ENCODE measurements around the gene INCA1.
"Not testable (repeated sequence)": the region's sequence is repeated elsewhere in the genome, so short reads cannot be mapped to it uniquely, and the experiment has no call there.

Gene INCA1

DNA sequence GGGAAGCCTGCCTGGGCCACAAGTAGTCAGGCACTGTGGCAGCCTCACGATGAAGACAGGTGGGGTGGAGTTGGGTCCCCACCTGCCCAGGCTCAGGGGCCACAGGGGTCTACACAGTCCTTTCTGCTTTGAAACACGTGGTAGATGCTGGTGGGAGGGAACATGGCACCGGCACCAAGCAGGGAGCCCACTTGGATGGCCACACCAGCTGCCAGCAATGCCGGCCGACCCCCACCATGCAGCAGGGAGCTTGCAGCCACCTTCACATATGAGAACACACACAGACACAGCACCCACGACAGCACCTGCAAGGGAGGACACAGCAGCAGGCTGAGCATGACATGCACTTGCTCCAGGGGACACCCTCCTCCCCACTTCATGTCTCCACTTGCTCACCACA is 35.5 kb upstream of the INCA1 start:
- H4K20me1 ChIP-seq (ENCODE audit: insufficient read depth, low read length), result no peaks in the 10 kb centered on the region

DNA sequence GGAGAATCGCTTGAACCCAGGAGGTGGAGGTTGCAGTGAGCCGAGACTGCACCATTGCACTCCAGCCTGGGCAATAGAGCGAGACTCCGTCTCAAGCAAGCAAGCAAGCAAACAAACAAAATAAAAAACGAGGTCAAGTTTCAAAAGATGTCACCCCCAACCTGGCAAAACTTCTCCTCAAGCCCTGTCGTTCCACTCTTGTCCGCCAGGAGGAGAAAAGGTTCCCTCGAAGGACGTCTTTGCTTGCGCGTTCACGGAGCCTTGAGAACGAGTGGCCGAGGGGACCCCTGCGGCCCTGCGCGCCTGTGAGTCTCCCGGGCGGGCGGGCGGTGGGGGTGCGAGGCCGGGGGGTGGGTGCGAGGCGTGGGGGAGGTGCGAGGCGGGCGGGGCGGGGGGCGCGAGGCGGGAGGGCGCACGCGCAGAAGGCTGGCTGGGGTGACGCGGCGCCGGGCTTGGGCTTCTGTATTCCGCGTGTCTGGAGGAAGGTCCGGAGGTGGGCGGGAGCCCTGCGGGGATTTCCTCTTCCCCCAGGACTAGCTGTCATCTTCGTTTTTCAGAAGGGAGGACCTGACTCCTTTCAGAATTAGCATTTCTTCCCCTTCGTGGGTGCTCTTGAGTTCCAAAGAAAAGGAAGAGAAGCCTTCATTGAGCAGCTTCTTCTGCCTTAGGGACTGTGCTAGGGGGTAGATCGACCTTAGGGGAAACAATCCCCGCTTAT is 34.2 kb upstream of the INCA1 start:
- no peaks in the 10 kb centered on the region for H3K79me2 ChIP-seq (ENCODE audit: insufficient read depth, low read length)
- no peaks in the 10 kb centered on the region for H3K9me3 ChIP-seq (ENCODE audit: low read length)
- peak overlapping the region; percentile 49 for H3K9ac ChIP-seq (ENCODE audit: low read length)
- no peaks in the 10 kb centered on the region for H3F3A ChIP-seq (ENCODE audit: insufficient read depth, low read length)
- no peaks in the 10 kb centered on the region for H3K9me2 ChIP-seq (ENCODE audit: low read depth, low read length)
- no peak overlapping the region for H3K27ac ChIP-seq (ENCODE audit: low read depth, low read length, poor library complexity, severe bottlenecking)
- no peaks in the 10 kb centered on the region for H3K36me3 ChIP-seq (ENCODE audit: insufficient read depth, low read length)
- H2AFZ ChIP-seq (ENCODE audit: low read length), result no peak overlapping the region; the same call in 1 of the 2 replicates
- peak overlapping the region; percentile 50 for H3K4me3 ChIP-seq (ENCODE audit: low read depth, low read length, poor library complexity, severe bottlenecking)
- no peak for TF ChIP-seq EZH2 (IDR thresholded peaks at IDR 0.05; ENCODE audit: borderline replicate concordance, low read length)
- TF ChIP-seq, protein P1, sequence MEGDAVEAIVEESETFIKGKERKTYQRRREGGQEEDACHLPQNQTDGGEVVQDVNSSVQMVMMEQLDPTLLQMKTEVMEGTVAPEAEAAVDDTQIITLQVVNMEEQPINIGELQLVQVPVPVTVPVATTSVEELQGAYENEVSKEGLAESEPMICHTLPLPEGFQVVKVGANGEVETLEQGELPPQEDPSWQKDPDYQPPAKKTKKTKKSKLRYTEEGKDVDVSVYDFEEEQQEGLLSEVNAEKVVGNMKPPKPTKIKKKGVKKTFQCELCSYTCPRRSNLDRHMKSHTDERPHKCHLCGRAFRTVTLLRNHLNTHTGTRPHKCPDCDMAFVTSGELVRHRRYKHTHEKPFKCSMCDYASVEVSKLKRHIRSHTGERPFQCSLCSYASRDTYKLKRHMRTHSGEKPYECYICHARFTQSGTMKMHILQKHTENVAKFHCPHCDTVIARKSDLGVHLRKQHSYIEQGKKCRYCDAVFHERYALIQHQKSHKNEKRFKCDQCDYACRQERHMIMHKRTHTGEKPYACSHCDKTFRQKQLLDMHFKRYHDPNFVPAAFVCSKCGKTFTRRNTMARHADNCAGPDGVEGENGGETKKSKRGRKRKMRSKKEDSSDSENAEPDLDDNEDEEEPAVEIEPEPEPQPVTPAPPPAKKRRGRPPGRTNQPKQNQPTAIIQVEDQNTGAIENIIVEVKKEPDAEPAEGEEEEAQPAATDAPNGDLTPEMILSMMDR (IDR thresholded peaks at IDR 0.05; ENCODE audit: low read length), result peak; percentile 66
- H4K20me1 ChIP-seq (ENCODE audit: insufficient read depth, low read length), result no peaks in the 10 kb centered on the region
- H3K27me3 ChIP-seq (ENCODE audit: insufficient read depth, low read length), result no peaks in the 10 kb centered on the region
- peak overlapping the region; percentile 68 for H3K4me2 ChIP-seq (ENCODE audit: low read length)
- H3K4me1 ChIP-seq (ENCODE audit: insufficient read depth, low read length, severe bottlenecking), result peaks cover 25% of the 10 kb centered on the region

More for the DNA sequence above, 35.5 kb upstream of the INCA1 start:
- Histone ChIP-seq H3K27me3 (ENCODE audit: insufficient read depth, low read length) (no peaks in the 10 kb centered on the region), H3K79me2 (ENCODE audit: insufficient read depth, low read length) (no peaks in the 10 kb centered on the region), H3K4me2 (ENCODE audit: low read length) (no peak overlapping the region), H3F3A (ENCODE audit: insufficient read depth, low read length) (no peaks in the 10 kb centered on the region), H3K4me3 (ENCODE audit: low read depth, low read length, poor library complexity, severe bottlenecking) (no peak overlapping the region), H3K9ac (ENCODE audit: low read length) (no peak overlapping the region), H3K4me1 (ENCODE audit: insufficient read depth, low read length, severe bottlenecking) (peaks cover 25% of the 10 kb centered on the region), H3K36me3 (ENCODE audit: insufficient read depth, low read length) (no peaks in the 10 kb centered on the region), H3K9me2 (ENCODE audit: low read depth, low read length) (no peaks in the 10 kb centered on the region), H2AFZ (ENCODE audit: low read length) (no peak overlapping the region), H3K27ac (ENCODE audit: low read depth, low read length, poor library complexity, severe bottlenecking) (no peak overlapping the region), H3K9me3 (ENCODE audit: low read length) (no peaks in the 10 kb centered on the region)
- TF ChIP-seq, protein P1 (IDR thresholded peaks at IDR 0.05; ENCODE audit: low read length), result no peak
- no peak for TF ChIP-seq EZH2 (IDR thresholded peaks at IDR 0.05; ENCODE audit: borderline replicate concordance, low read length)

DNA sequence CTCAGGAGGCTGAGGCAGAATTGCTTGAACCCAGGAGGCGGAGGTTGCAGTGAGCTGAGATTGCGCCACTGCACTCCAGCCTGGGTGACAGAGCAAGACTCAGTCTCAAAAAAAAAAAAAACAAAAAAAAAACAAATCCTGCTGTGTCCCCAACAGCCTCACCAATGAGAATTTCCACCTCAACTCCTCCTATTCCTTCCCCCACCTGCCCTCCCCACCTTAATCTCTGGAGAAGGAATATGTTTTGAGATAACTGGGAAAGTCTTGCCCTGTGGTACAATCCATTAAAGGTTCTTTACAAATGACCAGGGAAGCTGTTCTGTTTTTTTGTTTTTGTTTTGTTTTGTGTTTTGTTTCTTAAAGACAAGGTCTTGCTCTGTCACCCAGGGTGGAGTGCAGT is 32.8 kb upstream of the INCA1 start:
- H3K4me2 ChIP-seq (ENCODE audit: low read length); H3K9me3 ChIP-seq (ENCODE audit: low read length); H4K20me1 ChIP-seq (ENCODE audit: insufficient read depth, low read length); H3K27me3 ChIP-seq (ENCODE audit: insufficient read depth, low read length); H3K9ac ChIP-seq (ENCODE audit: low read length); H3K79me2 ChIP-seq (ENCODE audit: insufficient read depth, low read length); H3K4me3 ChIP-seq (ENCODE audit: low read depth, low read length, poor library complexity, severe bottlenecking); H3K9me2 ChIP-seq (ENCODE audit: low read depth, low read length); H3K36me3 ChIP-seq (ENCODE audit: insufficient read depth, low read length); H3K27ac ChIP-seq (ENCODE audit: low read depth, low read length, poor library complexity, severe bottlenecking); H3F3A ChIP-seq (ENCODE audit: insufficient read depth, low read length); H2AFZ ChIP-seq (ENCODE audit: low read length): not testable (repeated sequence)
- peaks cover 22% of the 10 kb centered on the region for H3K4me1 ChIP-seq (ENCODE audit: insufficient read depth, low read length, severe bottlenecking)

DNA sequence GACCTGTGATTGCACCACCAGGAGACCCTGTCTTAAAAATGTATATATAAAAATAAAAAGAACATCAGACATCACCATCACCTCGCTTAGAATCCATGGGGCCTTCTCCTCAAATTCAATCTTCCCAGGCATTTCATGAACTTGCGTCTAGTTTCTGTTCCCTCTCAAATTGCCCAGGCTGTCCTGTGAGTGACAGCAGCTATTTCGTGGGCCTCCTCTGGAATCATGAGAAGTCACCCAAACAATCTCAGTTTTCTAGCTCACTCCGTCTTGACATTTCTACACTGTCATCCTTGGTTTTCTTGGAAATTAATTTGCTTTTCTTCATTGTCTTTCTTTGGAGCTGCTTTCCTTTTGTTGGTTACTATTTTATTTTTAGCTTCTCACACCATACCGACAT is 30.6 kb upstream of the INCA1 start:
- no peak overlapping the region for H3K4me2 ChIP-seq (ENCODE audit: low read length)
- peaks cover under 1% of the 10 kb centered on the region; the same call in 1 of the 2 replicates for H3K36me3 ChIP-seq (ENCODE audit: insufficient read depth, low read length)
- no peaks in the 10 kb centered on the region for H3F3A ChIP-seq (ENCODE audit: insufficient read depth, low read length)
- H4K20me1 ChIP-seq (ENCODE audit: insufficient read depth, low read length), result no peaks in the 10 kb centered on the region
- no peaks in the 10 kb centered on the region for H3K9me2 ChIP-seq (ENCODE audit: low read depth, low read length)
- H3K9me3 ChIP-seq (ENCODE audit: low read length), result no peaks in the 10 kb centered on the region
- no peak overlapping the region for H3K4me3 ChIP-seq (ENCODE audit: low read depth, low read length, poor library complexity, severe bottlenecking)
- H2AFZ ChIP-seq (ENCODE audit: low read length), result no peak overlapping the region
- H3K9ac ChIP-seq (ENCODE audit: low read length), result no peak overlapping the region
- no peaks in the 10 kb centered on the region for H3K27me3 ChIP-seq (ENCODE audit: insufficient read depth, low read length)
- H3K4me1 ChIP-seq (ENCODE audit: insufficient read depth, low read length, severe bottlenecking), result peaks cover 14% of the 10 kb centered on the region
- TF ChIP-seq, protein P1 (IDR thresholded peaks at IDR 0.05; ENCODE audit: low read length), result no peak
- TF ChIP-seq EZH2 (IDR thresholded peaks at IDR 0.05; ENCODE audit: borderline replicate concordance, low read length), result no peak
- no peaks in the 10 kb centered on the region for H3K79me2 ChIP-seq (ENCODE audit: insufficient read depth, low read length)
- H3K27ac ChIP-seq (ENCODE audit: low read depth, low read length, poor library complexity, severe bottlenecking), result no peak overlapping the region
